GM21390 (cell line): ENCODE data around the gene WIZ.

Experiments used
- ATAC-seq: cut with Tn5 transposase; IDR thresholded peaks from one replicate; pipeline ENCODE4 v1.9.1; 2021; ENCODE audit not compliant: unreplicated experiment

WIZ gene

DNA sequence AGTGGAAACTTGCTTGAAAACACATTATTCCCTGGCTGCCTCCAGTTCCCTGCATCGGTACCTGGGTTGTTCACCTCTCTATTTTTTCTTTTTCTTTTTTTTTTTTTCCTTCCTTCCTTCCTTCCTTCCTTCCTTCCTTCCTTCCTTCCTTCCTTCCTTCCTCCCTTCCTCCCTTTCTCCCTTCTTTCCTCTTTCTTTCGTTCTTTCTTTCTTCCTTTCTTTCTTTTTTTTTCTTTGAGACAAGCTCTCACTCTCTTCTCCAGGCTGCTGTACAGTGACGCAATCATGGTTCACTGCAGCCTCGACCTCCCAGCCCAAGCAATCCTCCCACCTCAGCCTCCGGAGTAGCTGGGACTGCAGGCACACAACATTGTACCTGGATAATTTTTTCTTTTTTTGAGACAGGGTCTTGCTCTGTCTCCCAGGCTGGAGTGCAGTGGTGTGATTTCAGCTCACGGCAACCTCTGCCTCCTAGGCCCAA lies 18.0 kb upstream of the WIZ start:
- no peak for ATAC-seq

DNA sequence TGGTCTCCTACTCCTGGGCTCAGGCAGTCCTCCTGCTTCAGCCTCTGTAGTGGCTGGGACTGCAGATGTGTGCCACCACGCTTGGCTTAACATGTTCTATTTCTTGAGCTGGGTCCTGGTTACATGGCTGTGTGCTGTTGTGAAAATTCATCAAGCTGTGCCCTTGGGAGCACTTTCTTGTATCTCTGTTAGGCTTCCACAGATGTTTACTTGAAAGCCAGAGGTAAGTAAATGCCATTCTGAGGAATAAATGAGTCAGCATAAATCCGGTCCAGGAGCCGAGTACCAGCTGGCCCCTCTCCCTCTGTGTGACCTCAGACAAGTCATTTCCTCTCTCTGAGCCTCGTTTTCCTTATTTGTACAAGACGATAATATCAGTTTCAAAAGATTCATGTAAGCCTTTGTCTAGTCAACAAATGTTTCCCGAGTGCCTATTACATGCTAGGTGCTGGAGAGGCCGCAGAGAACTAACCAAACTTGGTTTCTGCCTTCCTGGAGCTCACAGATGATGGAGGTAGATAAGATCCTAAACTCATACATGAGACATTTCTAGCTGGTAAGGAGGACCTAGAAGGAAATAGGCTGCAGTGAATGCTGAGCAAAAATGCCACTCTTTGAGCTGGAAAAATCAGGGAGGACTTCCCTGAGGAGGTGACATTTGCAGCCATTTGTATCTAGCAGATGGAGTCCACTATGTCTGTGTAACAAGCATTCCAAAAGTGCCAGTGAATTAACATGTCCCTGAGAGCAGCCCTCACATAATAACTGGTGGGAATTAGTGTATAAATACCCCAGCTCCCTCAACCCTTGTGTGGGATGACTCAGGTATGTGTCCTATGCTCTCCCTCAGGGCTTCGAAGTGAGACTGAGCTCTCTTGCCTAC lies 17.3 kb upstream of the WIZ start:
- ATAC-seq, result peak; percentile 66

DNA sequence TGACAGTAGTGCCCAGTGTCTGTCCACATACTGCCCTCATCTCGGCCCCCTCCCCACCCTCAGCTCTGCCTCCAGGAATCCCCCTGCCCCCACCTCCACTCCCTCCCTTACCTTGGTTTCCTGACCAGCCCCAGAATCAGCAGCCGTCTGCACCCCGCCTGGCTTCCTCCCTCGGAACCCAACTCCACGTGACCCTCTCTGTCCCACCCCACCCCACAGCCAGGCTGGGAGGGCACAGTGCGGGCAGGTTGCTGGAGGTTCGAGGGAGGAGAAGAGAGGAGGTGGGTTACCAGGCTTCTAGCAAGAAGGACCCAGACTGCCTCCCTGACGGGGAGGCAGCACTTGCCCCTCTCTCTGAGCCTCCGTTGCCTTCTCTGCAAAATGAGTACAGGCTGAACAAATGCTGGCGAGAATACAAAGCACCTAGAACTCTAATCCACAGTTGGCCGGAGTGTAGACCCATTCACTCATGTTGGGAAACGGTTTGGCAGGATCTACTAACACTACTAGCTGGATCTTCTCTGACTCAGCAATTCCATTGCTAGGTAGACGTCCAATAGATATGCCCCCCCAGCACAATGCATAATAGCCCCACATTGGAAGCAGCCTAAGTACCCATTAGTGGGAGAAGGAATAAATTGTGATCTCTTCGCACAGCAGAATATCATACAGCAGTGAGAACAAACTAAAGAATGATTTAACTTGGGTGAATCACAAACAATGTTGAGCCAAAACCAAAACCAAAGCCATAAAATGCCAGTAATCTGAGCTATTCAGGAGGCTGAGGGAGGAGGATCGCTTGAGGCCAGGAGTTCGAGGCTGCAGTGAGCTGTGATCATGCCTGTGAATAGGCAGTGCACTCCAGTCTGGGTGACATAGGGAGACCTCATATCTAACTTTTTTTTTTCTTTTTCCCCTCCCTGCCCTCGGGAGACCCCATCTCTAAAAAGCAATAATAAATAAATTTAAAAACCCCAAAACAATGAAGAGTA lies 14.9 kb upstream of the WIZ start, which contains the start of gene RASAL3:
RASAL3 (minus strand) TSS at position 151 of the 992 bp plus-strand sequence. CDS start 186 bp downstream, outside the sequence.
- ATAC-seq, result no peak

DNA sequence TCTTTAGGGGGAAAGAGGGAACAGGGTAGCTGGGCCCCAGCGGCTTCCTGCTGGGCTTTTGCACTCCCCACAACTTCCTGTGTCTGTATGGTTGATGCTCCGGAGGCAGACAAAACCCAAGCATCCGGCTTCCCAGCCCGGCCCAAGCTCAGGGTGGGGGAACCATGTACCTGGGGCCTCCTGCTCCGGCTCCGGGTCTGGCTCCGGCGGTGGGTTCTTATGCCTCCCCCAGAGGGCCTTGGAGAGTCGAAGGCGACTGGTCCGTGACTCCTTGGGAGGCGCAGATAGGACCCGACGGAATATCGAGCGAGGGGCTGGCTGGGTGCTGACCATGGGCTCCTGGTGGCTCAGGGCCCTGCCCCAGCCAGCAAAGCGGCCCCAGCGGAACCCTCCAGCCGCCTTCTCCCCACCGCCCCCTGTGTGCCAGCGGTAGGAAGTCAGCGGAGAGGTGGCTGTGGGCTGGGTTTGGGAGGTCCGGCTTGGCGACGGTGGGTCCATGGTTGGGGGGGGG lies 14.2 kb upstream of the WIZ start:
- ATAC-seq, result no peak

DNA sequence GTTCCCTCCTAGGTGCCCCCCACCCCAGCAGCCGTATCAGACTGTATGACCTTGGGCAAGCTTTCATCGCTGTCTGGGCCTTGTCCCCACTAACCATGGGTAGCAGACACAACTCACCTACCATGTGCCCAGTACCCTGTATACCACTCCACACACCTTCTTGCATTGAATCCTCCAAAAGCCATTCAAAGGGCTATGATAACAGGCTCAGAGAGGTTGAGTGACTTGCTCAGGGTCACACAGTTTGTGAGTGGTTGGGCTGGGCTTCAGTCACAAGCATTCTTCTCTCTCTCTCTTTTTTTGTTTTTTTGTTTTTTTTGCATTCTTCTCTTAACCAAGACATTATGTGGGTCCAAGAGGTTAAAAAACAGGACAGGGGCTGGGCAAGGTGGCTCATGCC lies 11.9 kb upstream of the WIZ start:
- ATAC-seq, result no peak

DNA sequence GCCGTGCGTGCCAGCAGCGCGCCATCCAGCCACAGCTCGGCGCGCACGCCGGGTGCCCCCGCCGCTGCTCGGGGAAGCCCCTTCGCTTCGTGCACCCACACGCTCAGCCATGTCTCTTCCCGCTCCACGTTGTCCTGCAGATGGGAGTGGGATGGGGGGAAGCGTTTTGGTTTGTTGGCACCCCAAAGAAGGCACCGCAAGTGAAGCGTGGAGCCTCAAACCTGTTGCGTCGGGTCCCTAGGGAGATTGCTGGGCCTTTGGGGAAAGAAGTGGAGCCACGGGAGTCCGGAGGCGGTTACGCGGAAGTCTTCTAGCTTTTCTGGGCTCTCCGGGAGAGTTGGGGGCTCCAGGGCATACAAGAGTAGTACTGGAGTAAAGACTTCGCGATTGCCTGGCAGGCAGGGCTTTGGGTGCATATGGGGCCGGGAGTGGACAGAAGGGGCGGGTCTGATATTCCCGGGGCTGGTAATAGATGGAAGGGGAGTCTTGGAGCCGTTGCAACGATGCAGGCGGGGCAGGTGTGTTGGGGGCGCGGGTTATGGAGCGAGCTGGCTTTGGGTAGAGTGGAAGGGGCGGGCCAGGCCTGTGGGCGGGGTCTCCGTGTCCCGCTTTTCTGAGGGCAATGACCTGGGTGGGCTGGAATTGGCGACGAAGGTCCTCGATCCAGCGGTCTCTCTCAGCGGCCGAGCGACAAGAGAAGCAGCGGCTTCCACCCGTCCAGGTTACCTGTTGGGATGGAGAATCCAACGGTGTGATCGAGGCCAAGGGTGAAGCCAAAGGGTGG lies 8.1 kb upstream of the WIZ start:
- no peak for ATAC-seq

DNA sequence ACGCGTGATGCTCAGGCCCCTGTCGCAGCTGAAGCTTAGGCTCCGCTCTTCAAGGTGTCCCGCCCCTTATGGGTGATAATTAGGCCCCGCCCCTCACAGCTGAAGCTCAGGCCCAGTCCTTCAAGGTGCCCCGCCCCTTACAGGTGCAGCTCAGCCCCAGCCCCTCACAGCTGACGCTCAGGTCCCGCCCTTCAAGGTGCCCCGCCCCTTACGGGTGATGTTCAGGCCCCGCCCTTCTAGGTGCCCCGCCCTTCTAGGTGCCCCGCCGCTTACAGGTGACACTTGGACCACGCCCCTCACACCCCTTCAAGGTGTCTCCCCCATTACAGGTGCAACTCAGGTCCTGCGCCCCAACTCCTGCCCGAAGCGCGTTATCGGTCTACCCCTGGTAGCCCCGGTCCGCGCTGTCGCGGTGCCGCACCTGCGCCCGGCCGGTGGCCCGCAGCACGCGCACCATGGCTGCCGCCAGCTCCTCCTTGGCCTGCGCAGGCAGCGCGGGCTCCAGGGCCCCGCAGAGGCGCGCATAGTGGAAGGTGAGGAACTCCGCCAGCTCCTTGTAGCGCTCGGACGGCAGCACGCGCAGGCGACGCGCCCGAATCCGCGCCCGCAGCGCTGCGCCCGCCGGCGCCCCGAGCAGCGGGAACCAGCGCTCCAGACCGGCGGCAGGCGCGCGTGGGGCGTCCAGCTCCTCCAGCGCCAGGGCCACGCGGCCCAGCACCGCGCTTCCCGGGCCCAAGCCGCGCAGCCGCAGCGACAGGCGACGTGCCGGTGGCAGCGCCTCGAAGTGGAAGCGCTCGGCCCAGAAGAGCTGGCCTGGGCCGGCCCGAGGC lies 7.3 kb upstream of the WIZ start:
- no peak for ATAC-seq

DNA sequence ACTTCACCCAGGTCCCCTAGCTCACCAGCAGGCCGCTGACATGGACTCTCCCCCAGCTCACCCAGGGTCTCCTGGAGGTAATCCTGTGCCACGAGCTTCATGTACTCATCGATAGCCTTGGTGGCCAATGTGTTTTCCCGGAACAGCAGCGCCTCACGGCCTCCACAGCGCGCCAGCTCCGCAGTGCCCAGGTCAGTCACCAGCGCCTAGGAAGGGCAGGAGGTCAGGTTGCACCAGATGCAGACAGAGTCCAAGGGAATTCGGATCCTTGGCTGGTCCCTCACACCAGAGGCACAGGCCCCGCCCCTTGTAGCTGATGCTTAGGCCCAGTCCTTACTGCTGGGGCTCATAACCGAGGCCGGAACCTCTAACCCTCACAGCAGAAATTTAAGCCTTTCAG lies 6.7 kb upstream of the WIZ start:
- no peak for ATAC-seq

DNA sequence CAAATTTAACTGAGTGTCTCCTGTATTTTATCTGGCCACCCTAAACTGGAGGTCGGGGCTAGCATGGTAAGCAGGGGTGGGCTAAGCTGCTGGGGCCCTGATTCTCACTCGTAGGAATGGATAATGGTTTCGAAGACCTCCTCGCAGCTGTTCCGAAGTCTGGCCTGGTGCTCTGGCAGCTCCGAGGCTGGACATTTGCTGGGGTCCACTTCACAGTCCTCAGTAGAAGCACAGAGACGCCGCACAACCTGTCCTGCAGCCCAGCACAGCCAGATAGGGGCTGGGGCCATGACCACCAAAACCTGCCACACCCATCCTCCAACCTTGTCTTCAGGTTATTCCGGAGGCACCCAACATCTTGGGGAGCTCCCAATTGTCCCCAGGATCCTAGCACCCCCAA lies 6.2 kb upstream of the WIZ start:
- ATAC-seq, result no peak

DNA sequence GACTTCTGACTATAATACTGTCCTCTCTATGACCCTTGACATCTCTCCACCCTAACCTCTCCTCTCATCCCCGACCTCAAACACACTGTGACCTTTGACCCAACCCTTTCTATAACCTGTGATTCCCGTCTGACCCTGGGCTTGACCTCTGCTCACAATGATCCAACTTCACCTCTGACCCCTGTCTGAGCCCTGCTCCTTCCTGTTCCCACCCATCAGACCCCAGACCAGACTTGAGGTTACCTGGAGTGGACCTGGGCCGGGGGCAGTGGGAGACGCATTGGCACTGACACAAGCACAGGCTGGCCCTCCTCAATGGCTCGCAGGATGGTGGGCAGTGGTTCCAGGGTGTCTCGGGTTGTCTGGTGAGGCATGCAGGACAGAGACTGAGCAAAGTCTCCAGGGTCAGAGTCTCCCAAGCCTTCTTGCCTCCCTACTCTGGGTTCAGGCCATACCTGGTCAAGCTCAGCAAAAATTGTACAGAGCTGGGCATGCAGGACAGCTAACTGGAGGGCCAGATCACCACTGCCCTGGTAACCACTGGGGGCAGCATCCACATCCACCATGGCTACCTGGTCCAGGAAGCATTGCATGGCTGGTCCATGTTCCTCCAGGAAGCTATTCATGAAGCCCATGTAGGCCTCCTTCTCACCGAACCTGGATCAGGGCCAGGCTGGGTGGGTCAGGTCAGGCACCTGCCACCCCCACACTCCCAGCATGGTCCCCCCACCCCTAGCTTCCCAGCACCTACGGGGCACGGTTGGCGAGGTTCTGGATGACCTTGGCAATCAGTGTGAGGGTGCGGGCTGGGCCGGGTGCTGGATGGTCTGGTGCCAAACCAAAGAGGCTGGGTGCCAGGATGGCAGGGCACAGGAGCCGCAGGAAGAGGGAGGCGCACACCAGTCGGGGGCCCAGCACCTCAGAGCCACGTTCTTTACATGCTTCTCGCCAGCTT lies 4.4 kb upstream of the WIZ start:
- no peak for ATAC-seq

DNA sequence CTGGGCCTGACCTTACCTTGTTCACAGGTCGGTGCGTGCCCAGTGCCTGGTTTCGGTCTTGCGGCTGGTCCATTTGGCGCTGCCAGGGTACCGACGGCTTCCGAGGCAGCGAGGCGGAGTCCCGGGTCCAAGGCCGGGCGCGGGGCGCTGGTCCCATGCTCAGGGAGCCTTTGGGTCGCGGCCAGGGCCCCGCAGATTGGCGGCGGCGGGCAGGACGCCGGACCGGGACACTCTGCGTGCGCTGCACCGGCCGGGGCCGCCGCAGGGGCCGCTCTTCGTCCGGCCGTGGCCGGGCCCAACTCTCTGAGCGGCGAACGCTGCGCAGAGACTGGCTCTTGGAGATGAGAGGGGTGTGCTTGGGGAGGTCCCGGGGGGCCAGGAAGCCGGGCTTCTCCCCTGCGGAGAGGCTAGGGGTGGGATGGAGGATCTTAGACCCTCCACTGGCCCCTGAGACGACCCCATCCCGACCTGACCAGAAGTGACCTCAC lies 3.4 kb upstream of the WIZ start:
- no peak for ATAC-seq

DNA sequence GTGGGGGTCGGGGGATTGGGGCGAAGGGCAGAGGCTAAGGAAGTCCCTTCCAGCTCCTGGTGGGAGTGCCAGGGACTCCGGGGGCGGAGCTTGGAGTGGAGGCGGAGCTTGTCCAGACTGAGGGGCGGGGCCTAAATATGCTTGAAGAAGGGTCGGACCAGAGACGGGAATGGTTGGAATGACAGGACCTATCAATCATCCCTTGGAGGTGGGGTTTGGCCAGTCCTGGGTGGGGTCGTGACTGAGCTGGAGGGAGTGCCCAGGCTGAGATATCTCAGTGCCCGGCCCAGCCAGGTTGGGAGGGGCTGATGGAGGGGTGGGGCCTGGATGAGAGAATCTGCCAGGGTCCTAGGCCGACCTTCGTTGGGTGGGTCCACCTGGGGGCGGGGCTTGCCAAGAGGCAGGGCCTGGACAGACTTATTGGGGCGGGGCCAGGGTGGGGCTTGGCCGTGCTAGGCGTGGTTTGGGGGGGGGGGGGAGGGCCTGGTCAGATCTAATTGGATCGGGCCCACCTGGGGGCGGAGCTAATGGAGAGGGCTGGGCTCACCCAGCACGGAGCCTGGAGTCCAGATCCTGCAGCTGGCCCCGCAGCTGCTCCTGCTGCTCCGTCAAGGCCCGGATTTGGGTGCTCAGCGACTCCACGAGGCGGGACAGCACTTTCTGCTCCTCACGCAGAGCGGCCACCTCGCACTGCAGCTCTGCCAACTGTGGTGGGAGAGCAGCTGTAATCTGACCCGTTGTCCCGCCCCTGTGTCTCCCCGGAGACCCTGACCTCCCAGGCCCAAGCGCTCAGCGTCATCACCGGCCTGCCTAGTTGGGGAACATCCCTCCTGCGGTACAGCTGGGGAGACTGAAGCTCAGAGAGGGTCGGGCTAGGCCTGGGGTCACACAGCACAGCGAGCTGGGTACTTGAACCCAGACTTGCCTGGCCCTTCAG lies 2.6 kb upstream of the WIZ start:
- ATAC-seq, result no peak

DNA sequence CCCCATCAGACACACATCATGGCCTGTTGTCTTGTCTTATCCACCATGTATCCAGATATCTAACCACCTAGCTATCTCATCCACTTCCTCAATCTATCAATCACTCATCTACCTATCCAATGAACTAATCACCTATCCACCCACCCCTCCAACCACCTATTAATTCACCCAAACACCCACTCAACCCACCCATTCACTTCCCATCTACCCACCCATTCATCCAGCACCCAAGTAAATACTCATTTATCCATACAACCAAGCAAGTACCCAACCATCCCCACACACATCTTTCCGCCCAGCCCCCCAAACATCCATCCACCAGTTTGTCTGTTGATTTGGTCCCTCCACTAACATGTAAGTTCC lies 753 bp upstream of the WIZ start:
- ATAC-seq, result no peak

DNA sequence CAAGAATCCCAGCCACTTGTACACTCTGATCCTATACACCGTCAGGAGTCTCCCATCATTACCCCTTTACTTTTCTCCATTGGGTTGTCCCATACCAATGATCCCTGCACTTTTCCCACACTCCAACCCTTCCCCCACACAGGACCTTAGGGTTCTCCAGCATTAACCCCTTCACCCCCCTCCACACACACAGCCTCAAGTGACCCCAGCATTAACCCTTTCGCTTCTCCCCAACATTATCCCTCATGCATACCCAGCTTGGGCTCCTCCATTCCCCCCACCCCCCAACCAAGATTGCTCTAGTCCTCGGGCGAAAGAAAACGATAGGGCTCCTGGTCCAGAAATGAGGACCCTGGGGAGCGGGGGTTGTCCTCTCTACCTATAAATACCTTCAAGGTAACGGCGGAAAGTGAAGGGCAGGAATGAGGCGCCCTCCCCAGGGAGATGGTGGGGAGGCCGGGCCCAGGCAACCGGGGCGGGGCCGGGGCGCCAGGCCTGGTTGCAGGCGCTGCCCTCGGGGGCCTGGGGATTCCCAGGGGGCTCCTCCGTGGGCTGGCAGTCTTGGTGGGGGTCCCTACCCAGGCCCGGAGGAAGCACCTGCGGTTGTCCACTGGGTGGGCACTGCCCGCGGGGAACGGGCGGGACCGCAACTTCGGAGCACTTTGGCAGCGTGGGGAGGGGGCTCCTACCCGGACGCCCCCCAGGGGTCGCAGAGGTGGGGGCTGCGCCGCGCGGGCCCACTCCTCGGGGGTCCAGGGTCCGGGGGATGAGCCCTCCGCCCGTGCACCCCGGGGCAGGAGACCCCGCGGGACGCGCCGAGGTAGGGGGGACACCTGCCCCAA lies 757 bp downstream of the WIZ start:
- no peak for ATAC-seq

DNA sequence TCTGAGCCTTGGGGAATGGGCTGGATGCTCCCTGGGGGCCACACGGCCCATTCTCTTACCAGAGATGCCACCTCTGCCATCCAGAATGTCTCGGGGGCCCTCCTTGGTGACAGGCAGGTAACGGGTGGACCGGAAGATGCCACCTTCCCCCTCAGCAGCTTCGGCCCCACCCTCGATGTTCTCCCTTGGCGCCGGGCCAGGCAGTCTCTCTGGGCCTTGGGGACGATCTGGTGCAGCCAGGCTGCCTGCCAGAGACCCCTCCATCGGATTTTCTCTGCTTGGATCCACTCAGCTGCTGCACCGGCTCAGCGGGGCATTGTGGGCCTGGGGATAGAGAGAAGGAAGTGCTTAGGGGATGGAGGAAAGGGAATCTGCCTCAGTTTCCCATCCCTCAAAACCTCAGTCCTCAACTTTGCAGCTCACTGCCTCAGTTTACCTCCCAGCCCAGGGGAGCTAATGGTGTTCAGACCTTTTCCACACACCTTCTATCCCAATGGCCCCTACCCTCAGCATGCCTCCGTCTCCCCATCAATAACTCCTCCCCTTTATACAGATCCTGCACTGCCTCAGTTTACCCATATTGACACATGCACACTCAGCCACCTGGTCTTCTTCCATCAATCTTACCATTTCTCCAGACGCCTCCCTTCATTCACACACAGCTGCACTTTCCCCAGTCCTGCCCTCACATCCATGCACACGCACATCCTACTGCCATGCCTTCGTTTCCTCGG lies 1.5 kb downstream of the WIZ start:
- no peak for ATAC-seq

DNA sequence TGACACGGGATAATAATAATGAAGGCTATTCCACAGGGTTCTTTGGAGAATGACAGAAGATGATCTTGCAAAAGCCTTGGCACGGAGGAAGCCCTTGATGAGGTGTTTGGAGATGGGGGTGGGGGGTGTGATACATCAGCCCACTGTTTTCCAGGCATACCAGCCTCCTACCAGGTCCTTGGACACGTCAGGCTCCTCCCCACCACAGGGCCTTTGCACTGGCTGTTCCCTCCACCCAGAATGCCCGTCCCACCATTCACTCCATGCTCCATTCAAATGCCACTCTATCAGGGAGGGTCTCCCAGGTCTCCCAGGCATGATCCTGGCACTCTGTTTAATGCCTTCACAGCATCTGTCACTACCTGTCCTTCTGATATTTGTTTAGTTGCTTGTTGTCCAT lies 2.7 kb downstream of the WIZ start:
- no peak for ATAC-seq
